ENCODE measurements around the gene SGCG.

- TF ChIP-seq POLR2A (IDR thresholded peaks at IDR 0.05) = no peak
- no peak for TF ChIP-seq EP300 (IDR thresholded peaks at IDR 0.05)
These were observed 34.8 kb upstream of the SGCG start for GRCh38 chr13:23146006-23146405.

All from gastroesophageal sphincter (tissue), 2 donors.